Measurements from ENCODE around the gene METTL21C.

Gene METTL21C

DNA sequence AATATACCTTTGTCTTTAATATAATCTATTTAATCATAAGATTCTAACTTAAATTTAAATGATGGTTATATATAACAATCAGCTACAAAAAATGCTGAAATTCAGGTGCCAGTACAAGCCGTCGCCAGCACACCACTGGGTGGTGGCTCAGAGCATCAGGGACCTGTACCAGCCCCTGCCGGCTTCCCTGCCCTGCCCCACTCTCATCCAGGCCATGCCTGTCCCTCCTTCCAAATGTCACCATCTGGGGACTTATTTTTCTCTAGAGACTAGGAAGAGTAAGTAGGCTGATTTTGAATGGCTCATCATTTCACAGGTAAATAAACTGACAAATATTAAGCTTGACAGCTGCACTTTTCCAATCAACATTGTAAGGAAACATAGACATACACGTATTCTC lies 1.6 kb downstream of the METTL21C start:
- in situ Hi-C loops (cut with MboI; ENCODE audit: low sequenced_read_pairs, unreplicated experiment) = no loop called here
- DNase-seq (ENCODE audit: low spot score) = no peak
- TF ChIP-seq, protein P1, sequence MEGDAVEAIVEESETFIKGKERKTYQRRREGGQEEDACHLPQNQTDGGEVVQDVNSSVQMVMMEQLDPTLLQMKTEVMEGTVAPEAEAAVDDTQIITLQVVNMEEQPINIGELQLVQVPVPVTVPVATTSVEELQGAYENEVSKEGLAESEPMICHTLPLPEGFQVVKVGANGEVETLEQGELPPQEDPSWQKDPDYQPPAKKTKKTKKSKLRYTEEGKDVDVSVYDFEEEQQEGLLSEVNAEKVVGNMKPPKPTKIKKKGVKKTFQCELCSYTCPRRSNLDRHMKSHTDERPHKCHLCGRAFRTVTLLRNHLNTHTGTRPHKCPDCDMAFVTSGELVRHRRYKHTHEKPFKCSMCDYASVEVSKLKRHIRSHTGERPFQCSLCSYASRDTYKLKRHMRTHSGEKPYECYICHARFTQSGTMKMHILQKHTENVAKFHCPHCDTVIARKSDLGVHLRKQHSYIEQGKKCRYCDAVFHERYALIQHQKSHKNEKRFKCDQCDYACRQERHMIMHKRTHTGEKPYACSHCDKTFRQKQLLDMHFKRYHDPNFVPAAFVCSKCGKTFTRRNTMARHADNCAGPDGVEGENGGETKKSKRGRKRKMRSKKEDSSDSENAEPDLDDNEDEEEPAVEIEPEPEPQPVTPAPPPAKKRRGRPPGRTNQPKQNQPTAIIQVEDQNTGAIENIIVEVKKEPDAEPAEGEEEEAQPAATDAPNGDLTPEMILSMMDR (IDR thresholded peaks at IDR 0.05; ENCODE audit: borderline replicate concordance, control extremely low read depth, extremely low read depth, insufficient read depth, missing control alignments) = no peak

DNA sequence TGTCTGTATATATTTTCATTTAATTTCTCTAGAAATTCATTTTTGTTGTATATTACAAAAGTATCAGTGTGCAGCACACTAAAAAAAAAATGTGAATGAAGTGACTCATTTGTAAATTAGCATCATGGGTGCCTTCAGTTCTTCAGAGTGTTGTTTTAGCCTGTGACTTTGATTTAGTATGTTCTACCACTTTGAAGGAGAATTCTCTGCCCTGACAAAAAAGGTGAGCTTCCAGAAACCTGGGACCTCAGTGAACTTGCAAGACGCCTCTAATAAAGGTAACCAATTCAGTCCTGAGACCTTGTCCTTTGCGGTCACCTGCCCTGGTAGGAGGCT lies 2.4 kb downstream of the METTL21C start:
- in situ Hi-C loops (cut with MboI; ENCODE audit: low sequenced_read_pairs, unreplicated experiment) = no loop called here
- DNase-seq (ENCODE audit: low spot score) = no peak
- TF ChIP-seq, protein P1 (IDR thresholded peaks at IDR 0.05; ENCODE audit: borderline replicate concordance, control extremely low read depth, extremely low read depth, insufficient read depth, missing control alignments) = no peak

DNA sequence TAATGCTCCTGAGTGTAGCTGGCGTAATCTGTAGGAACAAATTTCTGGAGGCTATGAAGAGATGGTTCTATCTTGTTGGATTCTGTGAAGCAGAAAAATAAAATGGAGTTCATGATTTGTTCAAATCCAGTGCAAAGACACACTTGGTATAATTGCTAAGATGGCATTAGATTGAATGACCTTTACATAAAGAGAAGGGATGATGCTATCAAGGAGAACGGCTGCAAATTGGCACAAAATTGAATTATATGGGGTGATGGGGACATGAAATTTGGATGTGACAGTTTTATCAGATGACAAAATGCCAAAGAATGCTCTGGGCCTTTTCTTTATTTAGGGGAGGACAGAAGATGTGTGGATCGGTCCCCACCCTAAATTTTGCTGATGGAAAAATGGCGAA lies 4.0 kb downstream of the METTL21C start:
- TF ChIP-seq, protein P1 (IDR thresholded peaks at IDR 0.05; ENCODE audit: borderline replicate concordance, control extremely low read depth, extremely low read depth, insufficient read depth, missing control alignments) = no peak
- no peak for DNase-seq (ENCODE audit: low spot score)
- in situ Hi-C loops (cut with MboI; ENCODE audit: low sequenced_read_pairs, unreplicated experiment) = no loop called here

DNA sequence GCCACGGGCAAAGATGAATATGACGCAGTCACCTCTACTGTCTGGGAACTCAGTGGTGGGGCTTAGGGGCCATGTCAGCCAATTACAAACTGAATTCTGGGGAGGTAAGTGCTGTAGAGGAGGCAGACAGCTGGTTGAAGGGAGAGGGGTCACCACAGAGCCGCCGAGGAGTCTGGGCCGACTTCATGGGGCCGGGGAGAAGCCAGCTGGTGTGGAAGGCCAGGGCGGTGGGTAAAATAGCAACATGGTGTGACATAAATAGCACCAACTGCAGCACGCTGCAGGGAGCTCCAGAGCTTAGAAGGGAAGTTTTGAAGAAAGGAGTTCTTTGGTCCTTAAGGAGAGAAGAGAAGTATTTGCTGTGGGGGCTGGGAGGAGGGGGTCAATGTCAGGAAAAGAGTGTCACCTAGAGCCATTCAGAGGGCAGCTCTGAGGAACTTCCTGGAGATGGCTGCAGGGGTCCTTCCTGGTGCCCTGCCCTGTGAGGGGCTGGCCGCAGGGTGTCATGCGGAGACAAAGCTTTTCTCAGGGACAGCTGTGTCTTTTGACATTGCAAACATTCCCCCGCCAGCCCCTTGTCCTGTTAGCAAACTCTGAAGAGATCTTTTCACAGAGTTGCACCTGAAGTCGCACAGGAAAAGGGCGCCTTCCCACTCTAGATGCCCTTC lies 6.4 kb downstream of the METTL21C start:
- no peak for DNase-seq (ENCODE audit: low spot score)
- in situ Hi-C loops (cut with MboI; ENCODE audit: low sequenced_read_pairs, unreplicated experiment) = no loop called here
- TF ChIP-seq, protein P1 (IDR thresholded peaks at IDR 0.05; ENCODE audit: borderline replicate concordance, control extremely low read depth, extremely low read depth, insufficient read depth, missing control alignments) = no peak

DNA sequence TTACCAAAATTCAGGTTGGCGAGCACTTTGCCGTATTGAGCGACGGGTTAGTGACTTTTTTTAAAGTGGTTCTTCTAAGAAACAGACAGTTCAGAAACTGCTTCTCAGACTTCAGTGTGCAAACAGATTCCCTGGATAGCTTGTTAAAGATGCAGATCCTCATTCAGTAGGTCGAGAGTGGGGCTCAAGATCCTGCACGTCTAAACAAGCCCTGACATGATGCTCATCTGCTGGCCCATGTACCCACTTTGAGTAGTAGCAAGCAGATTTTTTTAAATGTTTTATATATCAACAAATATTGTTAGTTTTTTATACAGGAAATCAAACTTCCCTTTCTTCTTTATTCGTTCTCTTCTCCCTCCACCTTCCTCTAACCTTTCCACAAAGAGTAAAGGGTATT lies 7.3 kb downstream of the METTL21C start:
- in situ Hi-C loops (cut with MboI; ENCODE audit: low sequenced_read_pairs, unreplicated experiment) = no loop called here
- TF ChIP-seq, protein P1 (IDR thresholded peaks at IDR 0.05; ENCODE audit: borderline replicate concordance, control extremely low read depth, extremely low read depth, insufficient read depth, missing control alignments) = no peak
- no peak for DNase-seq (ENCODE audit: low spot score)

DNA sequence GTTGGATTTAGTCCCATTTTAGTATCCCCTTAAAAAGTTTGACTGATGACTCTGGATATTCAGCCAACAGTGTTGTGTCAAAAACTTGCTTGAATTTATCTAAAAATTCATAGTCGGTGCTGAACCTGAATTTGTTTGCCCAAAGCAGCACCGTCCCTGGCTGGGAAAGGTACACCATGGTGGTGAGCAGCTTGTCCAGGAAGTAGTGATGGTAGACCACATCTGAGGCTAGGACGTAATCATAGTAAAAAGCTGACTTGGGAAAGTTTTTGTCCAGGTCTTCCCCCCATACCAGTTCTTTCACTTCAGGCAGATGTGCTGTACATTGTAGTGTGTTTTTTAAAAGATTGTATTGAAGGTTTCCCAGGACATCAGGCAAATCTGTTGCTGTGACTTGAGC lies 8.8 kb downstream of the METTL21C start:
- in situ Hi-C loops (cut with MboI; ENCODE audit: low sequenced_read_pairs, unreplicated experiment) = no loop called here
- TF ChIP-seq, protein P1 (IDR thresholded peaks at IDR 0.05; ENCODE audit: borderline replicate concordance, control extremely low read depth, extremely low read depth, insufficient read depth, missing control alignments) = no peak
- DNase-seq (ENCODE audit: low spot score) = no peak
